GM21447 (cell line): ENCODE results near the gene CC2D1B.
"Not testable (repeated sequence)": the region's sequence is repeated elsewhere in the genome, so short reads cannot be mapped to it uniquely, and the experiment has no call there.

Experiments used
- ATAC-seq: cut with Tn5 transposase; IDR thresholded peaks from one replicate; pipeline ENCODE4 v1.9.1; 2021; ENCODE audit not compliant: unreplicated experiment

The CC2D1B gene

GRCh38 chr1:52365746-52366516 lies at the start of gene CC2D1B:
Gene CC2D1B (minus strand): TSS chr1:52366205. CDS start chr1:52364620, 1,585 bp downstream.
- ATAC-seq: peak; percentile 83

GRCh38 chr1:52414942-52415341 lies 48.9 kb upstream of the CC2D1B start:
- no peak for ATAC-seq

GRCh38 chr1:52413410-52413989 lies 47.5 kb upstream of the CC2D1B start:
- ATAC-seq: no peak

- no peak for ATAC-seq
Observed at GRCh38 chr1:52404975-52405338, 39.0 kb upstream of the CC2D1B start.

- ATAC-seq: peak; percentile 95
Observed at GRCh38 chr1:52404116-52404974, 38.3 kb upstream of the CC2D1B start, which contains the start of the genes ORC1 and PRPF38A. Gene ORC1 (minus strand): TSS chr1:52404423. CDS start chr1:52402223, 2,200 bp downstream. Gene PRPF38A (plus strand): TSS chr1:52404602. CDS start chr1:52404750, 148 bp downstream.

- peak; percentile 42 for ATAC-seq
Observed at GRCh38 chr1:52403566-52404115, 37.6 kb upstream of the CC2D1B start.

- no peak for ATAC-seq
Observed at GRCh38 chr1:52402860-52403240, 36.8 kb upstream of the CC2D1B start.

- no peak for ATAC-seq
Observed at GRCh38 chr1:52400131-52400530, 34.1 kb upstream of the CC2D1B start.

GRCh38 chr1:52399629-52400028 lies 33.6 kb upstream of the CC2D1B start:
- no peak for ATAC-seq

- ATAC-seq: no peak
Observed at GRCh38 chr1:52393174-52393573, 27.2 kb upstream of the CC2D1B start.

GRCh38 chr1:52386458-52386857 lies 20.5 kb upstream of the CC2D1B start:
- ATAC-seq: no peak

GRCh38 chr1:52385376-52385775 lies 19.4 kb upstream of the CC2D1B start:
- no peak for ATAC-seq

GRCh38 chr1:52369851-52370250 lies 3.8 kb upstream of the CC2D1B start:
- ATAC-seq: not testable (repeated sequence)

- ATAC-seq: no peak
Observed at GRCh38 chr1:52368383-52369172, 2.6 kb upstream of the CC2D1B start.

- ATAC-seq: no peak
Observed at GRCh38 chr1:52367272-52367671, 1.3 kb upstream of the CC2D1B start.

- ATAC-seq: no peak
Observed at GRCh38 chr1:52366517-52366827, 467 bp upstream of the CC2D1B start.

GRCh38 chr1:52365071-52365745 lies 797 bp downstream of the CC2D1B start:
- ATAC-seq: no peak

- ATAC-seq: no peak
Observed at GRCh38 chr1:52364235-52364839, 1.7 kb downstream of the CC2D1B start.

GRCh38 chr1:52360595-52360968 lies 5.4 kb downstream of the CC2D1B start:
- ATAC-seq: no peak
